ENCODE data around the gene CLDN2.
"Not testable (repeated sequence)": the region's sequence is repeated elsewhere in the genome, so short reads cannot be mapped to it uniquely, and the experiment has no call there.

The CLDN2 gene

GRCh38 chrX:106919932-106920452, at the start of gene CLDN2:
Gene CLDN2 (plus strand): TSS chrX:106920402. CDS start chrX:106928229, 7,827 bp downstream.
- no peak for DNase-seq (ENCODE audit: low read depth in 2 of 2)

- not testable (repeated sequence) for DNase-seq (ENCODE audit: low read depth in 2 of 2)
Measured at GRCh38 chrX:106872796-106873195, 47.4 kb upstream of the CLDN2 start.

GRCh38 chrX:106874075-106874474, 46.1 kb upstream of the CLDN2 start:
- no peak for DNase-seq (ENCODE audit: low read depth in 2 of 2)

DNA sequence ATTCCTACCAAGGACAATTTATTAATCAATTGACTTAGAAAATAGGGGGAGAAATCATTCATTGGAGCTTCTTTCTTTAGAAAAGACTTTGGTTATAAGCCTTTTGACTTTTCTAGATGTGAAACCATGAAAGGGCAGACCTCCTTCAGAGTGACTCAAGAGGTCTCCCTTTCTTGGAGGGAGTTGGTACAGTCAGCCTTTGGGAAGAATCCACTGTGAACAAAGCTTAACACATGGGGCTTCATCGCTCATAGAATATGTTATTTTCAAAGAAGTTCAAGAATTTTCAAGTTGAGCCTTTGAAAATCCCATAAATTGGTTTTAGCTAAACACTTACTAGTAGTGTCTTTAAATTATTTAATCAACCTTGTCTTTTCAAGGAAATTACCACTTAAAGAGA, 45.1 kb upstream of the CLDN2 start:
- DNase-seq (ENCODE audit: low read depth in 2 of 2): no peak

- DNase-seq (ENCODE audit: low read depth in 2 of 2): no peak
Measured at GRCh38 chrX:106889468-106889867, 30.7 kb upstream of the CLDN2 start.

DNA sequence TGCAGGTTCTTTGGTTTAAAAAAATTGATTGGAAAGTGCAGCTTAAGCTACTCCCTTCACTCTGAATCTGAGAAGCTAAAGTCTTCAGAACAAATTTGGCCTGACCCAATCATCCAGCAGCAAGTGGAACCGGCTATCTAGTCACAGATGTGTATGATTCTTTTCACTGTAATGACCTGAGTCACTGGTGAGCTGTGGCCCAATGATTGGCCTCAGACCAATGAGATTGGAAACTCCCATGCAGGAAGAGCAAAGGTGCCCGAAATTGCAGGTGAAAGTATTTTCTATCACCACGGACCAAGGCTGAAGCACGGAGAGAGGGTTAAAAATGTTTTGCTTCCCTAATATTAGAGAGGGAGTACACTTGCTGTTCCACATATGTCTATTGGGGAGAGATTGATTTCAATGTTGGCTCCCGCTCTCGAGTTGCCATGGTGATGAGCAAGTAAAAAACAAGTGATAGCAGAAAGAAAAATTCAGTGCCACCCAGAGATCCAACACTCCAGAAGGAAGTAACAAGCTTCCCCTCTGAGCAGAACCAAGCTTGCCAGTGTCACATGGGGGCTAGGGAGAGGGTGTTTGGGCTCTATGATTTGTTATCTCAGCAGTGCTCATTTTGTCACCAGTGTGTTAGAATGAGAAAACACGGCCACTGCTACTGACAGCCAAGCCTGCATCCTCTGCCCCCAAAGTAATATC, 28.3 kb upstream of the CLDN2 start:
- DNase-seq (ENCODE audit: low read depth in 2 of 2): no peak

DNA sequence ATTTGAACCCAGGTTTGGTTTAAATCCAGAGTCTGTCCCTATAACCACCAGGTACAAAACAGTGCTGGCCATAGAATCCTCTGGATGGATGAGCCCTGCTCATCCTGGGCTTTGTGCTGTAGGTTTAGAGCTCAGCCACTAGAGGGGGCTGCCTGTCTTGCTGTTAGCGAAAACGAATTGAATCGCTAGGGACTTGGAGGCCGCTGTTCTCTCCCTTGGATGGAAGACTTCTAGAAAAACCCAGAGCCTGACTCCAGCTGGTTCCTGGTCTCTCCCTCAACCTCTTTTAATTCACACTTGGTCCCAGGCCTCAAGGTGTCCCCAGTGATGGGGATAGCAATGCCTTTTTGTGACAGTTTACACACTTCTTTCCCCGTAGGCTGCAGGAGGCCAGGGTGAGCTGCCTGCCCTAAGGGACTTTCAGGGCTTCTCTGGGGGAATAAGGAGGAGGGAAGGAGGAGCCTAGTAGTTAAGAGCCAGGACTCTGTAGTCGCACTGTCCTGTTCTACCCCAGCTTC, 25.8 kb upstream of the CLDN2 start:
- DNase-seq (ENCODE audit: low read depth in 2 of 2): peak in 1 of 2 donors; percentile 17

- DNase-seq (ENCODE audit: low read depth in 2 of 2): no peak
Measured at GRCh38 chrX:106894978-106895452, 25.2 kb upstream of the CLDN2 start.

- DNase-seq (ENCODE audit: low read depth in 2 of 2): no peak
Measured at GRCh38 chrX:106897259-106897658, 22.9 kb upstream of the CLDN2 start.

- no peak for DNase-seq (ENCODE audit: low read depth in 2 of 2)
Measured at GRCh38 chrX:106898462-106898861, 21.7 kb upstream of the CLDN2 start.

DNA sequence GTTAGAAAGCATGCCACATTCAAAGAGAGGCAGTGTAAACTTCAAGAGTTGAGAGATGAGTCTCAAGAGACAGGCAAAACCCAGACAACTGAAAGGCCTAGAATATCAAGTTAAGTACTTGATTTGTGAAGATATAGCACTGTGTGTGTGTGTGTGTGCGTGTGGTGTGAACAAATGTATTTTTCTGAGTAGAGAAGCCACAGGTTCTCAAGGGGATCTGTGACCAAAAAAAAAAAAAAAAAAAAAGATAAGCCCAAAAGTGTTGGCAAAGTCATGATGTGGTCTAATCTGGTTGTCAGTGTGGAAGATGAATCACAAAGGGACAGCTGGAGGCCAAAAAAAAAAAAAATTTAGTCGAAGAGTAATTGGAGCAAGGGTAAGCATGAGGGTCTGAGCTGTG, 20.9 kb upstream of the CLDN2 start:
- DNase-seq (ENCODE audit: low read depth in 2 of 2): no peak

GRCh38 chrX:106899841-106900240, 20.4 kb upstream of the CLDN2 start:
- no peak for DNase-seq (ENCODE audit: low read depth in 2 of 2)

GRCh38 chrX:106901341-106901740, 18.9 kb upstream of the CLDN2 start:
- no peak for DNase-seq (ENCODE audit: low read depth in 2 of 2)

DNA sequence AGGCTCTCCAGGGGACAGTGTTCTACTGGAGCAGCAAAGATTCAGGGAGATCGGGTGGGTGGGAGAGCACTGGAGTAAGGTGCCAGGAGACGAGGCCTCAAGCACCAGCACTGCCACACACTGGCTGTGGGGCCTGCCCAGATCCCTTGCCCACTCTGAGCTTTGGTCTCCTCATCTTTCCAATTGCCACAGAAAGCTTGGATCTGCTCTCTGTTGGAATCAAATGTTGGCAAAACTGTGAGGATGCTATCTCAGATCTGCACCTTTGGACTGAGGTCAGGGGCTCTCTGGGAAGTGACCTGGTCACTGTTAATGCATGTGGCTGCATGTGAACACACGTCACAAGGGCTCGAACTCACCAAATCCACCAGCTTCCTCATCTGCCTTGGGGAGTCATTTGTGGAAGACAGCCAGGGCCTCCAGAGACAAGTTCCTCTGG, 18.4 kb upstream of the CLDN2 start:
- no peak for DNase-seq (ENCODE audit: low read depth in 2 of 2)

- no peak for DNase-seq (ENCODE audit: low read depth in 2 of 2)
Measured at GRCh38 chrX:106902684-106903083, 17.5 kb upstream of the CLDN2 start.

DNA sequence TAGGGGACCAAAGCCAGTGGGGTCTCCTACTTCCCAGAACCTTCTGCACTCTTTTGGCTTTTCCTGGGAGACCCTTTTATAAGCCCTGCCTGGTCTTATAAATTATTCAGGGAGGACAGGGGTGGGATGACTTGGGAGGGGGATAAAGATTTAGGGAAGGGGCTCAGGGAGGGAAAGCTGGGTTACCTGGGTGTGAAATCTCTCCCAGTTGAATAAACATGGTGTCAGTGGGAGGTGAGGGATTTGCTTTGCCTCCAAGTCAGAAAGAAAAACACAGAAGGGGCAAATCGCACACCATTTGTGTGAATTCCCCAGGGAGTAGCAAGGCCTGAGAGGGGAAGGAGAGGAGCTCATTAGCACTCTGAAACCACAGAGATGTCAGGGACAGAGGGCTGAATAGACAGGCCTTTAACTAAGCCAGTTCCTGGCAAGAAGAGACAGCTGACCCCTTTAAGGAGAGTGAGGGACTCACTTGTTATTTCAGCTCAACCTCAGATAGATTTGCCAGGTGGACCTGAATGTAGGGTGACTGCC, 16.8 kb upstream of the CLDN2 start, which contains the start of gene RIPPLY1:
TSS of gene RIPPLY1 (minus strand) at position 51 of the 534 bp plus-strand sequence. CDS start 54 bp downstream, outside the sequence.
- no peak for DNase-seq (ENCODE audit: low read depth in 2 of 2)

DNA sequence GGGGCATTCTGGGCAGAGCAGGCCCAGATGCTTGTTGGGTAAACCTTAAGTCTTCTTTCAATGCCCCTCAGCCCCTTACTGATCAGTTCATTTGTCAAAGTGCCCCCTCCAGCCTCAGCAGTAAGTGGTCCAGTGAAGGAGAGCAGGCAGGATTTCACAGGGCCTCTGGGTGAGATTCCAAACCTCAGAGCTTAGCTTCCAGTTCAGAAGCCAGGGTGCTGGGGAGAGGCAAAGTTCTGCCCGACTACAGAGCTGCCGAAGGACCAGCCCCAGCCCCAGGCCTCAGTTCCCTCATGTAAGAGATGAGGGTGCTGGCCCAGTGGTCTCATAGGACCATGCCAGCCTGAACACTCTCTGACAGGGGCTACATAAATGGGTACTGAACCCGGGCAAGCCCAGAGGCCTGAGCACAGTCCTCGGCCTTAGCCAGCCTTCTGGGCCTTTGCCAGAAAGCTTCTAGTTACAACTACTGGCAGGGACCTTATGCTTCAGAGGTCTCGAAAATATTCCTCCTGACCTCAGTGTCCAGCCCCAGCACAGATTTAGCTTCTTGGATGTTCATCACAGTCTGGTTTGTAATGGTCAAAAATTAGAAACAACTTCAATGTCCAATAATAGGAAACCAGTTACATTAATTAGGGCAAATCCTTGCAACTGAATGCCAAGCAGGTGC, 16.2 kb upstream of the CLDN2 start:
- no peak for DNase-seq (ENCODE audit: low read depth in 2 of 2)

GRCh38 chrX:106905064-106905708, 15.0 kb upstream of the CLDN2 start:
- DNase-seq (ENCODE audit: low read depth in 2 of 2): no peak

DNA sequence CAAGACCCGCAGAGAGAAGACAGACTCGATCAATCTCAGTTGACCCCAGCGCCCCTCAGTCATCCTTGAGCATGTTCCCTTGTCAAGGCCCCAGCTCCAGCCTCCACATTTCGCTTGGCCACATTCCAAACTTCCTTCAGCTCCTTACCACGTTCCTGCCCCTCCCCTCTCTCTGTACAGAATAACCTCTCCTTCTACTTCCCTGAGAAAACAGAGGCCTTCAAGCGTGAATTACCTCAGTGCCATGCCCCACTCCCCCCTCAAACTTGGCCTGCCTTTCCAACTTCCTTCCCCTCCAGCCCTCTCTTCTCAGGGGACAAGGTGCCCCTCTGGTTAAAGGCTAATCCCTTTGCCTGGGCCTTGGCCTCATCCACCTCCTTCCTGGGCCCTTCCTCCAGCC, 13.8 kb upstream of the CLDN2 start:
- DNase-seq (ENCODE audit: low read depth in 2 of 2): no peak

DNA sequence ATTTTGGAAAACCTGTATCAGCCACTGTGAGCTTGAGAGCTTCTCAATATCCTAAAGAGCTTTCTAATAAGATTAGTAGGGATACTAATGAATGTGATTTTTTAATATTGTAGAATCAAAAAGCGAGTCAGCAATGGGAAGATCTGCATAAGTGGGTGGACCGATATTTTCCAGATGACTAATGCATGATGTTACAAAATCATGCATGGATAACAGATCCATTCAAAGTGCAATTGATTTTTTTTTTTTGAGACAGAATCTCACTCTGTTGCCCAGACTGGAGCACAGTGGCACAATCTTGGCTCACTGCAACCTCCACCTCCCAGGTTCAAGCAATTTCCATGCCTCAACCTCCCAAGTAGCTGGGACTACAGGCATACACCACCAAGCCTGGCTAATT, 7.3 kb upstream of the CLDN2 start:
- DNase-seq (ENCODE audit: low read depth in 2 of 2): no peak

DNA sequence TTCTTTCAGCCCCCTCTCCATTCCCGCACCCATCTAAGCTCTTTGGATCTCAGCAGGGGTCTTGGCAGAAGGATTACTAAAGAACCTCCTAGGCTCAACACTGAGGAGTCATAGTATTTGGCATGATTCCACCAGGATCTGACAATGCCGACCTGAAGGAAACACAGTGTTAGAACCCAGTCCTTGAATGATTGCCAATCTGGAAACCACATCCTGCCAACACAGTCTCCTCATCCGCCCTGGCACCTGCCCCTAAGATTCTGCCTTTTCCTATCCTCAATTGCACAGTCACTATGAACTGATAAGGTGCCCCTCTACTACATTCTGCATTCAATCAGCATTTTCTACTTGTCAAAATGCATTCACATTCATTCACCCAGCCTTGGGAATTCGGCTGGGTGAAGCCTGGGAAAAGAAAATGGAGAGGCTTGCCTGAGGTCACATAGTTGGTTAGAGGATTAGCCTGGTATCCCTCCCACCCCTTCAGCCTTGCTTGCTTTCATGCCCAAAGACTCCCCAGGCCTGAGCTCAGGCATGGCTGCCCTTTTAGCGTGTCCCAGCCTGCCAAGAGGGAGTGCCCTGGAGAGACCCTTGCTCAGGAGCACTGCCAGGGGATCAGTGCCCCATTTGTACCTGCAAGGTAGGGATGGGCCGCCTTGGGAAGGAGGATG, 2.2 kb upstream of the CLDN2 start:
- no peak for DNase-seq (ENCODE audit: low read depth in 2 of 2)

Data from stimulated activated CD8-positive, alpha-beta memory T cell treated with anti-CD3 and anti-CD28 coated beads, Interleukin-7, amount 100 ng/mL, for 1 hour (primary cell).